Activated T-helper 9 cell treated with anti-CD3 and anti-CD28 coated beads, Interleukin-2, amount 50 U/mL, for 16 hours (primary cell): ENCODE data around the gene KDR.

ENCODE experiments used
- DNase-seq: peaks from one replicate; pipeline ENCODE4 v3.0.0-alpha.2; 2020; ENCODE audit warnings: low read depth

The KDR gene

DNA sequence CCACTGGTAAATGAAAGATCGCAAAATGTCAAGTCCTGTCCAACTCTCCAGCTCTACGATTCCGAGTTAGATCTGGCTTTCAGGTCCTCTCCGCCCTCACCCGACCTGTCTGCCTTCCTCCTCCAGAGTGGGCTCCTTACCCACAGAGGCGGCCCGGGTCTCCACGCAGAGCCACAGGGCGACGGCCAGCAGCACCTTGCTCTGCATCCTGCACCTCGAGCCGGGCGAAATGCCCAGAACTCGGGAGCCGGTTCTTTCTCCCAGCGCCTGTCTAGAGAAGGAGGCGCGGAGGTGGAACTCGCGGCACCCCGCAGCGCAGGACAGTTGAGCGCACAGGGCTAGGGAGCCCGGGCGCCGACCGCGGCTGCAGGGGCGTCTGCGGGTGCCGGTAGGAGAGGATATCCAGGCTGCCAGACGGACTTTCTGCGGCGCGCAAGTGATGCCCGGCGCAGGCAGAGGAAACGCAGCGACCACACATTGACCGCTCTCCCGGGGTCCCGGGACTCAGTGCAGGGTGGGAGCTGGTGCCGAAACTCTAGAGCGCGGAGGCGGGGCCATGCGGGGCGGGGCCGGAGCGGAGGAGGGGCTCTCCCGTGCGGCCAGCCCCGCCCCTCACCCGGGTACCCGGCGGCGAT lies at the start of gene KDR:
KDR (minus strand) TSS at position 509 of the 635 bp plus-strand sequence; CDS start at position 207, 302 bp downstream.
- DNase-seq = no peak

- no peak for DNase-seq
These were observed 48.2 kb upstream of the KDR start for GRCh38 chr4:55173580-55173979.

DNA sequence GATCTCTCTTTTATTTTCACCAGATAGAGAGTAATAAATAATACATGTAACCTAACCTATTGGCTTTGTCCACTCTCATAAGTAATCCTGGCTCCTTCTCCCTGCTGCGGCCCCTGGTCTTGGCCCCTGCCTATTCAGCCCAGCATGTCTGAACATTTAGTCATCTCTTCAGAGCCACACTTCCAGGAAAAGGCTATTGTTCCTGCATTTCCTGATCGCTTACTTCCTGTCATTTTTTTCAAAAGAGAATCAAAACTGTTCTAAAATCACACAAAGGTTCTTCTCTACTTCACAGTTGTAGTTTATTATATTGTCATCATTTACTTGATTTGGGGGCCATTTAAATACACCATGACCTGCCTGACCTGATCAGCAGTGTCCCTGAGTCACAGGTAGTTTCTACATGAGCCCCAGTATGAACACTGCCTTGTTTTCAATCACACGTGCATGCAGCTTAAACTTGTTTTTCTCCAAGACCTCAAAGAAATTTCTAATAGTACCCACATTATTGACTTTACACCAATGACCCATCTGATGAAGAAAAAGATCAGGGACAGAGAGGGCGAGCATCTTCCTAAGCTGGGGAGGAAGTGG lies 47.4 kb upstream of the KDR start:
- DNase-seq = no peak

DNA sequence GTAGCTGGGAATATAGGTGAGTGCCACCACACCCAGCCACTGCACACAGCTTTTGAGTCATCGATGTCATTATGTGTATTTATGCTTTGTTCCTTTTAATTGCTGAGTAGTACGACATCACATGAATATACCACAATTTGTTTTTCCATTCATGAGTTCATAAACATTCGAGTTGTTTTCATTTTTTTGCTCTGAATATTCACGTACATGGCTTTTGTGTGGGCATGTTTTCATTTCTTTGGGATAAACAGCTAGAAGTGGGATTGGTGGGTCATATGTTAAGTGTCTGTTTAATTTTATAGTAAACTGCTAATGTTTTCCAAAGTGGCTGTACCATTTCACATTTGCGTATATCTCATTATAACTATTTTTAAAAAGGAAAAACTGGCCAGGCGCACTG lies 45.1 kb upstream of the KDR start:
- no peak for DNase-seq

DNA sequence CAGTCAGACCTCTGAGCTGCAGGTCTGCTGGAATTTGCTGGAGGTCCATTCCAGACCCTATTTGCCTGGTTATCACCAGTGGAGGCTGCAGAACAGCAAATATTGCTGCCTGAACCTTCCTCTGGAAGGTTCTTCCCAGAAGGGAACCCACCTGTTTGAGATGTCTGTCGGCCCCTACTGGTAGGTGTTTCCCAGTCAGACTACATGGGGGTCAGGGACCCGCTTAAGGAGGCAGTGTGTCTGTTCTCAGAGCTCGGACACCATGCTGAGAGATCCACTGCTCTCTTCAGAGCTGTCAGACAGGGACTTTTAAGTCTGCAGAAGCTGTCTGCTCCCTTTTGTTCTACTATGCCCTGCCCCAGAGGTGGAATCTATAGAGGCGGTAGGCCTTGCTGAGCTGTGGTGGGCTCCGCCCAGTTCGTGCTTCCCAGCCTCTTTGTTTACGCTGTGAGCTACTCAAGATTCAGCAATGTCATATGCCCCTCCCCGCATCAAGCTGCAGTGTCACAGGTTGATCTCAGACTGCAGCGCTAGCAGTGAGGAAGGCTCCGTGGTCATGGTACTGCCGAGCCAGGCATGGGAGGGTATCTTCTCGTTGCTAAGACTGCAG lies 44.1 kb upstream of the KDR start:
- DNase-seq = no peak

GRCh38 chr4:55162396-55162795 lies 37.0 kb upstream of the KDR start:
- no peak for DNase-seq

DNA sequence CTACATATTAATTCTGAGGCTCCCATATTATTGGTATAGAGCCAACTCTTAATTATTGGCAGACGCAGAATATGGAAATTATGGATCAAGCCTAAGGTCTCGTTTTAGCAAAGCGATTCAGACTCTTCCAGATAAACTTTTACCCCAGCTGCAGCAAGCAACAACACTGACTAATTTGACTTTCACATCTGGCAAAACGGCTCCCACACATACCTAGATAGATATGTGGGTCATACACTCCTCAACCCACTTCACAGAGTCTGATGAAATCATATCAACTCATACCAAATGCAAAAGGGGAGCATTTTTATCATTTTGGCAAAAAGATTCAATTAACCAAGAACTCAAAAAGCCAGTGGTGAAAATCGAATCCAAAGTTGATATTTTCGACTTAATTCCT lies 36.3 kb upstream of the KDR start:
- no peak for DNase-seq

DNA sequence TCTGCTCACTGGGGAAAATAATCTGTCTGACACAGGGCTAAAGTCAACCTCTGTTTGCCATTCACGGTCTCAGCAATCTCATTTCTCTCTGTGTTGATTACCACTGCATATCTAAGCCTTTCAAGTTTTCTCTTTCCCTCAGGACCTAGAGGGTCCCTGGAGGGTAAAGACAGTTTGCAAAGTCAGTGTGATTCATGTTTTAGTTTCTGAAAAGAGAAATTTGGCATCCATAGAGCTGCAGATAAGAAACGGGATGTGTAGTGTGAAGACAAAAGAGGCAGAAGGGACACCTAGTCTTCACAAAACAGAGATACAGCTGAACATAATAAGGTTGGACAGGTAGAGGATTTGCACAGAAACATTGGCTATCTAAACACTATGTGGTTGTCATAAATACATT lies 34.5 kb upstream of the KDR start:
- DNase-seq = no peak

DNA sequence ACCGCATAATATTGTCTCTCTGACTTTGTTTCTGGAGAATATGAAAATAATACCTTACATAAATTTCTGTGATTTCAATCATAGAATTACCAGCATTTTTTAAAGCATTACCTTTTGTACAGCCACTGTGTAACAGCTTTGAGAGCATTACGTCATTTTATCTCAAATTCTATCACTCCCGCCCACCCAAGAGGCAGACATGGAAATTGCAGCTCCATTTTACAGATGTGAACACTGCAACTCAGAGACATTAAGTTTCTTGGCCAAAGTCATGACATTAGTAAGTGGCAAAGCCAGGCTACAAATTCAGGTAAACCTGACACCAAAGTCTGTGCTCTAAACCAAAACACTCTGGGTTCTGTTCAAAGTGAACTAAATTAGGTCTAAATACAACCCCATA lies 33.6 kb upstream of the KDR start:
- DNase-seq = no peak

DNA sequence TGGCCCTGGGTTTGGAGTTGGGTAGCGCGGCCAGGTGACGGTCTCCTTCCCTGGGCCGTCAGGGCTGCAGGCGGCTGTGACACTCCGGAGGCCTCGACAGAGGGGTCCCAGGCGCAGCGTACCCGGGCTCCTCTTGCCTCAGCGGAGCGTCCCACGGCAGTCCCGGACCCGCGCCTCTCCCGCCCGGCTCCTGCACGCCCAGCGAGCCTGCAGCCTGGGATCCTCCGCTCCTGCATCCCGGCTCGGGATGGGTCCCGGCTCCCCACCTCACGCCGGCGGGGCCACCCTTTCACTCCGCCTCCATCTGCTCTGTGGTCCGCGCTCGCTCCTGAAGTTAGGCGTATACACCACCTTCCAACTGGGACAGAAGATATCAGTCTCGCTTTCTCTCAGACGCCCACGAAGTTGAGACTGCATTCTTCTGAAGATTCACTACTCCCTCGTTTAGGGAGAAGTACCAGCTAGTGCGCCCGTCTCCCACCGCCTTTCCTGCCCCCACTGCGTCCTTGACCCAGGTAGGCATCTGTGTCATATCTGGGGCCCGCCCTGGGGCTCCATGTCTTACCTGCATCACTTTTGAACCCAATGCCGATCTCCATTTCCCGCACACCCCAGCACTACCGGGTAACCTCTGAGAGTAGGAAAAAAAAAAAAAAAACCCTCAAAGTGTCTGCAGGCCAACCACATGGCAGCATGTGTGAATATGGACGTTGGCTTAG lies 32.3 kb upstream of the KDR start:
- no peak for DNase-seq

GRCh38 chr4:55154933-55155332 lies 29.5 kb upstream of the KDR start:
- no peak for DNase-seq

GRCh38 chr4:55154290-55154880 lies 29.0 kb upstream of the KDR start:
- DNase-seq = no peak

DNA sequence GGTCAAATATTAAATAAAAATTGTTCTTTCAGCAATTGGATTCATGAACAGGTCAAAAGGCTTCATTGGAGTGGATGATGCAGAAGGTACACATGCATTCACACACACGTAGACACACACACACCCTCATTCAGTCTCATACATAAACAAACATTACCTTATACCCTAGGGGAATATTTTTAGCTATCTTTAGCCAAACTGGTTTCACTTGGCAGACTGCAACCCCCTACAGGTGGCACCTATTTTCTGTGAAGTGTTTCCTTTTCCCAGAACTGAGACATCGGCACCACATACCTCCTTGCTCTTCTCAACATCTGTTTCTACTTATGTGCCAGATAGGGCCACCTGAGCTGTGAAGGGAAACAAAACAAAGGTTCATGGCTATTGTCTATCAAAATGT lies 18.5 kb upstream of the KDR start:
- no peak for DNase-seq

DNA sequence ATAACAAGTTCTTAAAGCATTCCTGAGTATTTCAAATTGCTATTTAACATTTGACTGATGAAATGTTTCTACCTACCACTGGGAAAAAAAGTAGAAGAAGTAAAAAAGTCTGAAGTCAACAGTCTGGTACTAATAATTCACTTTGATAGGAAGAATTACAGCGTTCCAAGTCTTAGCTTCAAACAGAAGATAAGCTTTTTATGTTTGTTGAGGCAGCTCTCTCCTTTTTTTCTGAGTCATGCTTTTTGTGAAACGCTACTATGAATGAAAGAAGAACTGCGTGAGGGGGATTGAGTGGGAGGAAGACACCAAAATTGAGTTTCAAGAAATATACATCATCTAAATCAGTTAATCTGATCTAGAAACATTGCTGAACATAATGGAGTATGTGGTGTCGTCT lies 13.0 kb upstream of the KDR start:
- DNase-seq = no peak

DNA sequence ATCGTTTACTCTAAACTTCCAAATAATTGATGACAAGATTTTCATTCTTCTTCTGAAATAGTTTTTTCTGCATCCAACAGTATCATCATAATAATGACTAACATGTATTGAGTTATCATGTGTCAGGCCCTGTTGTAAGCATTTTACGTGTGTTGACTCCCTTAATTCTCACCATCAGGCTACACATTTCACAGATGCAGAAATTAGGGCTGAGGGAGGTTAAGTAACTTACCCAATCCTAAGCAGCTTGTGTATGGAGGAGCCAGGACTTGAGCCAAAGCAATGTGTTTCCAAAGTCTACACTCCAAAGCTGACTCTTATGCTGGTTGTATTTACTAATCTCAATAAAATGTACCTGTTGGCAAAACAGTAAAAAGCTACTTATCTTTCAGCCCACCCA lies 11.2 kb upstream of the KDR start:
- no peak for DNase-seq

GRCh38 chr4:55133951-55134350 lies 8.6 kb upstream of the KDR start:
- no peak for DNase-seq

GRCh38 chr4:55132775-55133174 lies 7.4 kb upstream of the KDR start:
- no peak for DNase-seq

DNA sequence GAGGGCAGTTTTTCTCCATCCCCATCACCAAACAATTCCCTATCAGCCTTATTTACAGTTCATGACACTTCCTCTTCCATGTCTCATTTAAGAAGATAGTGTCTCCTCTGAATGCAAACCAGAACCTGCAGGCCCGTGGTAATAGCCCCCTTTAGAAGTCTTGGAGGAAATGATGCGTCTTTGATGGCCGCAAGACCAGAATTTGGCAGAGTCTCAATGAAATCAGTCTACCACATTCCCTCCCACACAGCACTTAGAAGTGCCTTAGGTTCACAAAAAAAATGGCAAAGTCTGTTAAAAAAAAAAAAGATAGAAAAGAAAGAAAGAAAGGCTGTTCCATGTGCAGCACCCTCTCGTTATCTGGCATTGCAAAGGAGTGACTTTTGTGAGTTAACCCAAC lies 2.1 kb upstream of the KDR start:
- DNase-seq = no peak

- no peak for DNase-seq
These were observed 1.7 kb upstream of the KDR start for GRCh38 chr4:55127053-55127452.

DNA sequence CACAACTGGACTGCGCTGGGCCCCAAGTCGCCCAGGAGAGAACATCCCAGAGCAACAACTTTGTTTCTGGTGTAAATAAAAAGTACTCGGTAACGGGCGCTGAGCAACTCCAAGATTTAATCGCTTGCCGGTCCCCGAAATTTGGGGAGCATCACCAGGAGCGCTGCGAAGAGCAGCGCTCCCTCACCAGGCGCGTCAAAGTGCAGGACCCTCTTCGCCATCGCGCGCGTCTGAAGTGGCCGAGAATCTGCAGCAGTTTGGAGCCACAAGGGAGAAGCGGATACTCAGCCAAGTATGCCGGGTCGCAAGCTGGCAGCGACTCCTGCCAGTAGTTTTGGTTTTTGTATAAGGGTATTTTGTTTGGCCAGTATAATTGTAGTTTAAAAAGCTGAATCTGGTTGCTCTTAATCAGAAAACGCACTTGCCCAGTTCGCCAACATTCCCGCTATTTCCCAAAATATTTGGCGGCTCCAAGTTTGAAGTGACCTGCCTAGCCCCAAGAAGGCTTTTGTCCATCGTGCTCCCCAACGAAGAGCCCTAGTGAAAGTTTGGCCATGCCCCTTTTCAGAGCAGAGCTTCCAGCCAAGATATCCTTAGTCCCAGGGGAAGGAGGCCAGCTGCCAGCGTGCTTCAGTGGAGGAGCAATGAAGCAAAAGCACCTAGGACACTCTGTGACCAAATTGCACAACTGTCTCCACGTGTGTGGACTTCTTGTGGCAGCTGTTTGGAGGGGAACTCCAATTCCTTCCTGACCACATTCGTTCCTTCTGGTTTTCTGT lies 557 bp upstream of the KDR start:
- no peak for DNase-seq

DNA sequence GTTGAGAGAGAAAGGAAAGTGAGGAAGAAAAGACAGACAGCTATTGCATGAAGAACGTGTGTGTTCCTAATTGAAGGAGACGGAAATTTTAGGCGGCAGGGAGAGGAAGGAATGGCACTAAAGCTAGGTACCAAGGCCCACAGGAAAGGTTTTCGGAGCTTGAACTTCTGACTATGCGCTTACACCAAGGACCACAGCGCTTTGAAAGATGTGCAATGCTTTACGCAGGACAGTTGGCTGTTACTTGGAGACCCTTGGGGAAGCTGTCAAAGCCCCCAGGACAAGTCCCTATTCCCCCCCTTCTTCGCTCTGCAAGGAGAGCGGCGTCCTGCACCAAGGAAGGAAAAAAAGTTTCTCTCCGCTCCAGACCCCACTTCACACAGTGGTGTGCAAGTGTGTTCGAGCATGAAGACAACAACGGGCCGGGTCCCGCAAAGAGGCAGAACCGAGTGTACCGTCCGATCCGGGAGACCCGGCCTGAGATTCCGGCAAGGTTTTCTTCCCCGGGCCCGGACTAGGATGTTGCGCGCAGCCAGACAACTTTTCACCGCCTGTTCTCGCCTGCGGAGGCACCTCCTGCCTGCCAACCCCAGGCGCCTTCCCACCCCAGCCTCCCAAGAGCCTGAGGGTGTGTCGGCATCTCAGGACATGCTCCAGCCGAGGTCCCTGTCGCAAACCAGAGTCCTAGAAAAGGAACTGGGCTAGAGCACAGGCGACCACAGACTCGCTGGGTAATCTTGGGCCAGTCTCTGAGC lies 896 bp downstream of the KDR start:
- no peak for DNase-seq
